Parathyroid adenoma (tissue), 2 donors: ENCODE data around the gene ARHGAP9.

Experiments used
- H2AFZ ChIP-seq: fragments of 300-600 bp; sonication (generic); one replicate; pipeline ENCODE4 v1.7.0; 2017; ENCODE audit warnings: antibody characterized with exemption, mild to moderate bottlenecking
- H3K27ac ChIP-seq: fragments of 300-600 bp; sonication (generic); one replicate; pipeline ENCODE4 v1.7.0; 2017
- H3K27me3 ChIP-seq: fragments of 300-600 bp; sonication (generic); one replicate; pipeline ENCODE4 v1.7.0; 2017; ENCODE audit warnings: low read length; ENCODE audit not compliant: control insufficient read depth, insufficient read depth
- H3K36me3 ChIP-seq: fragments of 300-600 bp; sonication (generic); one replicate; pipeline ENCODE4 v1.7.0; 2017; ENCODE audit warnings: low read length; ENCODE audit not compliant: control insufficient read depth, insufficient read depth
- H3K4me1 ChIP-seq: fragments of 300-600 bp; sonication (generic); one replicate; pipeline ENCODE4 v1.7.0; 2017; ENCODE audit warnings: control low read depth
- H3K4me2 ChIP-seq: fragments of 300-600 bp; sonication (generic); one replicate; pipeline ENCODE4 v1.7.0; 2017; ENCODE audit warnings: low read length
- H3K4me3 ChIP-seq: fragments of 300-600 bp; sonication (generic); one replicate; pipeline ENCODE4 v1.7.0; 2017; ENCODE audit warnings: low read depth, low read length
- H3K79me2 ChIP-seq: fragments of 300-600 bp; sonication (generic); one replicate; pipeline ENCODE4 v1.7.0; 2017; ENCODE audit warnings: control low read depth
- H3K9ac ChIP-seq: fragments of 300-600 bp; sonication (generic); one replicate; pipeline ENCODE4 v1.7.0; 2017; ENCODE audit warnings: mild to moderate bottlenecking
- H3K9me3 ChIP-seq: fragments of 300-600 bp; sonication (generic); one replicate; pipeline ENCODE4 v1.7.0; 2017; ENCODE audit warnings: low read length; ENCODE audit not compliant: control insufficient read depth
- TF ChIP-seq, protein P1 (sequence below): fragments of 300-600 bp; sonication (generic); IDR thresholded peaks from one replicate; pipeline ENCODE4 v1.7.0; 2017; ENCODE audit warnings: antibody characterized with exemption, mild to moderate bottlenecking
- donor health status: primary hyperparathyroidism.

ARHGAP9 gene

DNA sequence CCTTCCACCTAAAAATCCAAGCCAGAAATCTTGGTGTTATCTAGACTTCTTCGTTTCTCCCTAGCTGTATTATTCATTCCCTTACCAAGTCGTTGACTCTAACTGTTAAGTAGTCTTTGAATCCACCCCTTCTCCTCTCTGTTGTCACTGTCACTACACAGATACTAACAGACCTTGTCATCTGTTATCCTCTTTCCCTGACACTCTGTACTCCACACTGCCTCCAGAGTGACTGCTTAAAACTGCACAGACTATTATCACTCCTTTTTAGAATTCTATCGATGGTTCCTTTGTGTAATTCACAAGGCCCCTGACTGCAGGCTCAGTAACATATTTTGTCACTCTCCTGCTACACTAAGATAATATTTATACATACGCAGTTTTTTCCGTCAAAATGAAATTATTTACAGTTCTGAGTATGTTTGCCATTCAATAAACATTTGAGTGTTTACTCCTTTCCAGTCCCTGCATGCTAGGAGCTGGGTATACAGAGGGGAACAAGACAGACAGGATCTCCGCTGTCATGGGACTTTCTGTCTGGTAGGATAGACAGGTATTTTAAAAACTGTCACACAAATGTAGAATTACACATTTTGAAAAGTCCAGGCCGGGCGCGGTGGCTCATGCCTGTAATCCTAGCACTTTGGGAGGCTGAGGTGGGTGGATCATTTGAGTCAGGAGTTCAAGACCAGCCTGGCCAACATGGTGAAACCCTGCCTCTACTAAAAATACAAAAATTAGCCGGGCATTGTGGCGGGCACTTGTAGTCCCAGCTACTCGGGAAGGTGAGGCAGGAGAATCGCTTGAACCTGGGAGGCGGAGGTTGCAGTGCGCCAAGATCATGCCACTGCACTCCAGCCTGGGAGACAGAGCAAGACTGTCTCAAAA lies 12.0 kb upstream of the ARHGAP9 start:
- H3K4me2 ChIP-seq, result no peak overlapping the region
- H3K27ac ChIP-seq, result no peak overlapping the region
- TF ChIP-seq, protein P1, sequence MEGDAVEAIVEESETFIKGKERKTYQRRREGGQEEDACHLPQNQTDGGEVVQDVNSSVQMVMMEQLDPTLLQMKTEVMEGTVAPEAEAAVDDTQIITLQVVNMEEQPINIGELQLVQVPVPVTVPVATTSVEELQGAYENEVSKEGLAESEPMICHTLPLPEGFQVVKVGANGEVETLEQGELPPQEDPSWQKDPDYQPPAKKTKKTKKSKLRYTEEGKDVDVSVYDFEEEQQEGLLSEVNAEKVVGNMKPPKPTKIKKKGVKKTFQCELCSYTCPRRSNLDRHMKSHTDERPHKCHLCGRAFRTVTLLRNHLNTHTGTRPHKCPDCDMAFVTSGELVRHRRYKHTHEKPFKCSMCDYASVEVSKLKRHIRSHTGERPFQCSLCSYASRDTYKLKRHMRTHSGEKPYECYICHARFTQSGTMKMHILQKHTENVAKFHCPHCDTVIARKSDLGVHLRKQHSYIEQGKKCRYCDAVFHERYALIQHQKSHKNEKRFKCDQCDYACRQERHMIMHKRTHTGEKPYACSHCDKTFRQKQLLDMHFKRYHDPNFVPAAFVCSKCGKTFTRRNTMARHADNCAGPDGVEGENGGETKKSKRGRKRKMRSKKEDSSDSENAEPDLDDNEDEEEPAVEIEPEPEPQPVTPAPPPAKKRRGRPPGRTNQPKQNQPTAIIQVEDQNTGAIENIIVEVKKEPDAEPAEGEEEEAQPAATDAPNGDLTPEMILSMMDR, result no peak
- H3K79me2 ChIP-seq, result peaks cover 8% of the 10 kb centered on the region
- H3K4me1 ChIP-seq, result peaks cover 3% of the 10 kb centered on the region
- H2AFZ ChIP-seq, result no peak overlapping the region
- H3K36me3 ChIP-seq, result no peaks in the 10 kb centered on the region
- no peak overlapping the region for H3K4me3 ChIP-seq
- H3K9ac ChIP-seq, result no peak overlapping the region
- no peaks in the 10 kb centered on the region for H3K9me3 ChIP-seq
- no peaks in the 10 kb centered on the region for H3K27me3 ChIP-seq

DNA sequence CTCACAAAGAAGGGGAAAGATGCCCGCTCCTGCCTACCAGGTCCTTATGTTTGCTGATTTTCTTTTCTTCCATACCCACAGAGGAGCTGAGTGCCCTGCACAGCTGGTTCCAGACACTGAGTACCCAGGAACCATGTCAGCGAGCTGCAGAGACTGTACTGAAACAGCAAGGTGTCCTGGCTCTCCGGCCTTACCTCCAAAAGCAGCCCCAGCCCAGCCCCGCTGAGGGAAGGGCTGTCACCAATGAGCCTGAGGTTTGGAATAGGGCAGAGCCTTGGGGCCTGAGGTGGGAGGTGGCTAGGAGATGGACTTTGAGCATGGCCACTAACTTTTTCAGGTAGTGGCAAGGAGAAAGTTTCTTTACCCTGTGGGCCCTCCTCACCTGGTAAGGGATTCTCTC lies 10.5 kb upstream of the ARHGAP9 start:
- no peaks in the 10 kb centered on the region for H3K9me3 ChIP-seq
- no peak overlapping the region for H3K4me2 ChIP-seq
- H3K27me3 ChIP-seq, result no peaks in the 10 kb centered on the region
- H2AFZ ChIP-seq, result no peak overlapping the region
- no peak overlapping the region for H3K27ac ChIP-seq
- peaks cover 8% of the 10 kb centered on the region for H3K79me2 ChIP-seq
- H3K4me1 ChIP-seq, result peaks cover 3% of the 10 kb centered on the region
- no peak overlapping the region for H3K4me3 ChIP-seq
- H3K36me3 ChIP-seq, result no peaks in the 10 kb centered on the region
- H3K9ac ChIP-seq, result no peak overlapping the region
- TF ChIP-seq, protein P1, result no peak

DNA sequence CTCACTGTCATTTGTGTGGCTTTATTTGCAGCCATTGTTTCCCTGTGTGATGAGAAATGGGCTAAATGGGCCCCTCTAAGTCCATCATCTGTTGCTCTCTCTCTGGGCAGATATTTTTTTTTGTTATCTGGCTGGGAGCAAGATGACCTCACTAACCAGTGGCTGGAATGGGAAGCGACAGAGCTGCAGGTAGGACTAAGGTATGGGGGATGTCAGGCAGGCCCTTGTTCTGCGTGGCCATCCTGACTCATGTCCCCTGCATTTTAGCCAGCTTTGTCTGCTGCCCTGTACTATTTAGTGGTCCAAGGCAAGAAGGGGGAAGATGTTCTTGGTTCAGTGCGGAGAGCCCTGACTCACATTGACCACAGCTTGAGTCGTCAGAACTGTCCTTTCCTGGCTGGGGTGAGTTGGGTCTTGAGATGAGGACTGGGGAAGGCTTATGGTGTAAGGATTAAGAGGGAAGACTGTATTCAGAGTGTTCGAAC lies 9.5 kb upstream of the ARHGAP9 start:
- H3K9me3 ChIP-seq, result no peaks in the 10 kb centered on the region
- no peak overlapping the region for H3K9ac ChIP-seq
- H3K4me1 ChIP-seq, result peaks cover 3% of the 10 kb centered on the region
- H3K79me2 ChIP-seq, result peaks cover 8% of the 10 kb centered on the region
- no peaks in the 10 kb centered on the region for H3K36me3 ChIP-seq
- H3K27ac ChIP-seq, result no peak overlapping the region
- H3K27me3 ChIP-seq, result no peaks in the 10 kb centered on the region
- no peak overlapping the region for H2AFZ ChIP-seq
- no peak overlapping the region for H3K4me3 ChIP-seq
- H3K4me2 ChIP-seq, result no peak overlapping the region
- TF ChIP-seq, protein P1, result no peak

DNA sequence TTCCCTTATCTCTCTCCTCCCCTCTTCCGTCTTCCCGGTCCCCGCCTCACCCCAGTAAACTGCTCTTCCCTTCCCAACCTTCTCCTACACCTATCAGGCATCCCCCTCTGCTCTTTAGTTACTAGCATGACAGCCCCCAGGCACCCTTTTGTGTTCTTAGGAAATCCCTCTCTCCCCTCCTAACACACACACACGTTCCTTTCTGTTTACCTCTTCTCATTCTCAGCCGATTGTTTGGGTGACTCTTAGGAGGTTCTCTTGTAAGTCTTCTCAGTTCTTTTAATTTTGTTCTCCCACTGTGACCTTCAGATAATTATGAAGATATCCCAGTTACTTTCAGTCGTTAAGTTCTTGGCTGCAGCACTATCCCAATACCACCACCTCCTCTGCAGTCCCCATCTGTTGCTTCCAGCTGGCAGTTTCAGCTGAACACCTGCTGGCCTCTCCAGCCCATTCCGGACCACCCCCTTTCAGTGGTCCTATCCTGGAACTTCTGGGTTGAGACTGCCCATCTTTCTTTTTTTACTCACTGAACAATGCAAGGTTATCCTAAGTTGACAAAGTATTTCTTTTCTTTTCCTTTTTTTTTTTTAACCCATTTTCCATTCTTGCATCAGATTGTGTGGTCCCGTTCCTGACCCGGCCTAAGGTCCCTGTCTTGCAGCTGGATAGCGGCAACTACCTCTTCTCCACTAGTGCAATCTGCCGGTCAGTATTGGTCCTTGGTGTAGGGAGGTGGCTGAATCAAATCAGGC lies 8.9 kb upstream of the ARHGAP9 start:
- Histone ChIP-seq H3K36me3 (no peaks in the 10 kb centered on the region), H3K79me2 (peaks cover 8% of the 10 kb centered on the region), H3K9me3 (no peaks in the 10 kb centered on the region), H2AFZ (peak overlapping the region; percentile 79), H3K4me1 (peaks cover 3% of the 10 kb centered on the region), H3K4me3 (peak overlapping the region; percentile 89), H3K27ac (peak overlapping the region; percentile 31), H3K9ac (no peak overlapping the region), H3K27me3 (no peaks in the 10 kb centered on the region), H3K4me2 (peak overlapping the region; percentile 59)
- TF ChIP-seq, protein P1, result no peak
